Left lung (tissue), 10 donors: Measurements from ENCODE around the gene GPSM1. TPM values are rescaled to one million over a fixed set of nuclear protein-coding genes. Genes with fewer than 3 reads are reported as not detected.

ENCODE experiments used
- ATAC-seq: fragments of 200-7000 bp; cut with Tn5 transposase; one replicate; pipeline ENCODE4 v1.9.1; 2020; ENCODE audit warnings: moderate library complexity
- DNase-seq, 4 donors: peaks; one replicate each; pipeline ENCODE4 v3.0.0-alpha.2; 2013 to 2020
- H3K27ac ChIP-seq, 2 donors: fragments of 200-600 bp; sonication (generic) in 1 of 2; one replicate each; pipeline versions ENCODE4 v1.5.0 to v1.8.0; 2020 to 2021
- H3K27me3 ChIP-seq, 2 donors: fragments of 200-600 bp; sonication (generic) in 1 of 2; one replicate each; pipeline versions ENCODE4 v1.5.0 to v1.8.0; 2020 to 2021
- H3K36me3 ChIP-seq, 2 donors: fragments of 200-600 bp; sonication (generic) in 1 of 2; one replicate each; pipeline versions ENCODE4 v1.5.0 to v1.8.0; 2020 to 2021
- H3K4me1 ChIP-seq, 2 donors: fragments of 200-600 bp; one replicate each; pipeline ENCODE4 v1.8.0; 2021
- H3K4me3 ChIP-seq, 2 donors: fragments of 200-600 bp; sonication (generic) in 1 of 2; one replicate each; pipeline versions ENCODE4 v1.5.0 to v1.8.0; 2020 to 2021; ENCODE audit warnings: mild to moderate bottlenecking in 1 of 2
- H3K9me3 ChIP-seq, 2 donors: fragments of 200-600 bp; sonication (generic) in 1 of 2; one replicate each; pipeline versions ENCODE4 v1.5.0 to v1.8.0; 2020 to 2021
- CTCF ChIP-seq, 2 donors: fragments of 200-600 bp; sonication (generic) in 1 of 2; IDR thresholded peaks; one replicate each; pipeline versions ENCODE4 v1.5.0 to v1.8.0; 2021; ENCODE audit warnings: antibody characterized with exemption in 2 of 2
- intact Hi-C, 2 donors: fragments of 100-400 bp; cut with DNase I; formaldehyde crosslinking; loops; one replicate each; pipeline versions ENCODE4 v1.11.2 to v1.14.2; 2022
- polyA plus RNA-seq, 6 donors: library from polyadenylated mRNA; unstranded; fragments of 120-200 nt; gene quantifications; one replicate each; pipeline ENCODE4 v1.2.1, GENCODE V29; 2013; ENCODE audit not compliant: insufficient read length in 6 of 6
- total RNA-seq, 2 donors: library from RNA; stranded (reverse); fragmentation: NEBNext Ultra II Directional; extraction: Animal tissue kit (Norgen Biotek cat#: 25700); gene quantifications; one replicate each; pipeline ENCODE4 v1.2.1, GENCODE V29; 2021
- donor health status: DM: no; HTN: yes; CAD: no.
- donor health status: DM: no; HTN: no; CAD: no.

GPSM1 gene
- total and polyA plus RNA-seq, 8 donors: 21.7 to 84.3 (median 52.7) TPM

GRCh38 chr9:136339958-136340310, 12.6 kb downstream of the GPSM1 start:
- ATAC-seq: no peak
- Histone ChIP-seq H3K27me3 (no peaks in the 10 kb centered on the region), H3K4me1 (peaks cover 10 to 18% of the 10 kb centered on the region in 2 donors), H3K9me3 (no peaks in the 10 kb centered on the region), H3K36me3 (peaks cover 0 to 24% of the 10 kb centered on the region in 2 donors), H3K4me3 (no peak overlapping the region), H3K27ac (no peak overlapping the region)
- DNase-seq: no peak
- TF ChIP-seq CTCF (IDR thresholded peaks at IDR 0.05): no peak
- intact Hi-C loops: no loop called here

DNA sequence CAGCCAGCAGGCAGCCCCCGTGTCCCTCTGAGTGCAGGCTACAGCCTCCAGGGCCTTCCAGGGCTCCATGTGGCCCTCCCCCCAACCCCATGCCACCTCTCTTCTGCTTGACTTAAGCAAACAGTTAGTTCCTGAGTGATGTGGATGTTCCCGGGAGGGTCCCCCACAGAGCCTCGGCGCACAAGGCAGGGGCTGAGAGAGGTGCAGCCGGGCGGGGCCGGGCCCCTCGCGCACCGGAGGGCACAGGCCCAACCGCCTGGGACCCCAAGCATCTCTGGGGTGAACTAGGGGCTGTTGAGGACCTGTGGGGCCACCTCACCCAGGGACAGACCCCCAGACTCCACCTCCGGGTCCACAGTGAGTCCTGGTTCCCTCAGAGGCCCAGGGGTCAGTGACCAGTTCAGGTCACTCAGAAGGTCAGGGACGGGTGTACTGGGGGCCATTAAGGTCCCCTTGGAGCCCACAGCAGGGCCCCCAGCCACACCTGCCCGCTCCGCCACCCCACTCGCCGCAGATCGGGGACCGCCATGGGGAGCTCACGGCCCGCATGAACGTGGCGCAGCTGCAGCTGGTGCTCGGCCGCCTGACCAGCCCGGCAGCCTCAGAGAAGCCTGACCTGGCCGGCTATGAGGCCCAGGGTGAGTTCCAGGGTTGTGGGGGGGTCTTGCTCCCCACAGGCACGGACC, 13.2 kb downstream of the GPSM1 start:
- peaks cover 15 to 18% of the 10 kb centered on the region in 2 donors for H3K4me1 ChIP-seq
- ATAC-seq: no peak
- H3K27me3 ChIP-seq: no peaks in the 10 kb centered on the region
- DNase-seq: no peak
- no peaks in the 10 kb centered on the region for H3K9me3 ChIP-seq
- H3K27ac ChIP-seq: no peak overlapping the region
- no peak for TF ChIP-seq CTCF (IDR thresholded peaks at IDR 0.05)
- H3K36me3 ChIP-seq: peaks cover 0 to 24% of the 10 kb centered on the region in 2 donors
- intact Hi-C loops: no loop called here
- H3K4me3 ChIP-seq: no peak overlapping the region

- ATAC-seq: no peak
- H3K9me3 ChIP-seq: no peaks in the 10 kb centered on the region
- no peaks in the 10 kb centered on the region for H3K27me3 ChIP-seq
- no peak overlapping the region for H3K27ac ChIP-seq
- H3K36me3 ChIP-seq: peaks cover 0 to 21% of the 10 kb centered on the region in 2 donors
- intact Hi-C loops: no loop called here
- H3K4me1 ChIP-seq: peaks cover 16 to 23% of the 10 kb centered on the region in 2 donors
- TF ChIP-seq CTCF (IDR thresholded peaks at IDR 0.05): no peak
- no peak overlapping the region for H3K4me3 ChIP-seq
- no peak for DNase-seq
Measured at GRCh38 chr9:136341042-136341655, 13.8 kb downstream of the GPSM1 start.

- intact Hi-C loops: no loop called here
- Histone ChIP-seq H3K27ac (peak overlapping the region in 1 of 2 donors; percentile 57), H3K36me3 (peaks cover 0 to 15% of the 10 kb centered on the region in 2 donors), H3K27me3 (no peaks in the 10 kb centered on the region), H3K4me3 (no peak overlapping the region), H3K9me3 (no peaks in the 10 kb centered on the region), H3K4me1 (peaks cover 16 to 29% of the 10 kb centered on the region in 2 donors)
- no peak for TF ChIP-seq CTCF (IDR thresholded peaks at IDR 0.05)
- DNase-seq: no peak
- no peak for ATAC-seq
Measured at GRCh38 chr9:136341769-136342168, 14.4 kb downstream of the GPSM1 start.
